Measurements from ENCODE around the gene COL19A1.

COL19A1 gene

DNA sequence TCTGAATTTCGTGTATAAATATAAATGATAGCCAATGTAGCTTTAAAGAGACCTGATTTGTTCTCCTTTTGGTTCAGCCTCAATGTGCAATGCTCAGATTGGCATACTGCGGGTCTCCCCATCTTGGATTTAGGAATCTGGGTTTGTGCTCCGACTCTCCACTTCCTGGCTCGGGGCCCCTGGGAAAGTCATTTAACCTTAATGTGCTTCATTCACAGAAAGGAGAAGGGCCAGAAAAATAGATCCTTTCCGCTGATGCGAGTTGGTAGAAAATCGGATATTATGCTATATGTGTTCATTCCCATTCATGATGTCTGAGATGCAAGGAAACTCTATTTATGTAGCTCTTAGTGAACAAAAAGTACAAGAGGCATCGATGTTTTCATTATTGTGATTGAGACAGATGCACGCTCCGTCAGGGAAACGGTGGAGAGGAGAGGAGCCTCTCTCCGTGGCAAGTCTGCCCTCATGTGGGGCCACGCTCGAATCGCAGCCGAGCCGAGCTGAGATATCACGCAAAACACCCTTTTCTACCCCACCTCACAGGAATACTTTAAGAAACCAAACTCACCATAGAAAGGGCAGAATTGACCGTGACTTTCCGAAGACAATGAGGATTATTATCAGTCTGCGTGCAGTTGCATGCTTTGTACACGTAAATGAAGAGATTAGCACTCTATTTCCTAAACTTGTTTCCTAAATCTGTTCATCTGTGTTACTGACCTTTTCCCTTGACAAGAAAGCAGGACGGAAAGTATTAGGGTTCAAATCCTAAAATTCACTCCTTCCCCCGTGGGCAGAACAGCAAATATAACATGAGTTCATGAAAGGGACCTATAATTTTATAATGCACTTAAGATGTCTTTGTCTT is 300.0 kb downstream of the COL19A1 start:
- H3K79me2 ChIP-seq (ENCODE audit: low read length): no peaks in the 10 kb centered on the region
- peak overlapping the region; percentile 93 for H3K4me2 ChIP-seq (ENCODE audit: low read length)
- H3K27me3 ChIP-seq (ENCODE audit: low read depth, low read length): peaks cover 13% of the 10 kb centered on the region
- no peak overlapping the region for H3K27ac ChIP-seq (ENCODE audit: low read length)
- peaks cover 16% of the 10 kb centered on the region for H3K4me1 ChIP-seq (ENCODE audit: low read length)
- peak overlapping the region; percentile 96 for H2AFZ ChIP-seq (ENCODE audit: low read depth, low read length)
- H4K20me1 ChIP-seq (ENCODE audit: insufficient read depth, low read length): no peaks in the 10 kb centered on the region
- peak overlapping the region; percentile 81 for H3K4me3 ChIP-seq (ENCODE audit: low read length)
- H3K9ac ChIP-seq (ENCODE audit: low read length): peak overlapping the region; percentile 62
- TF ChIP-seq EZH2phosphoT487 (IDR thresholded peaks at IDR 0.05; ENCODE audit: low read depth): no peak
- TF ChIP-seq, protein P1, sequence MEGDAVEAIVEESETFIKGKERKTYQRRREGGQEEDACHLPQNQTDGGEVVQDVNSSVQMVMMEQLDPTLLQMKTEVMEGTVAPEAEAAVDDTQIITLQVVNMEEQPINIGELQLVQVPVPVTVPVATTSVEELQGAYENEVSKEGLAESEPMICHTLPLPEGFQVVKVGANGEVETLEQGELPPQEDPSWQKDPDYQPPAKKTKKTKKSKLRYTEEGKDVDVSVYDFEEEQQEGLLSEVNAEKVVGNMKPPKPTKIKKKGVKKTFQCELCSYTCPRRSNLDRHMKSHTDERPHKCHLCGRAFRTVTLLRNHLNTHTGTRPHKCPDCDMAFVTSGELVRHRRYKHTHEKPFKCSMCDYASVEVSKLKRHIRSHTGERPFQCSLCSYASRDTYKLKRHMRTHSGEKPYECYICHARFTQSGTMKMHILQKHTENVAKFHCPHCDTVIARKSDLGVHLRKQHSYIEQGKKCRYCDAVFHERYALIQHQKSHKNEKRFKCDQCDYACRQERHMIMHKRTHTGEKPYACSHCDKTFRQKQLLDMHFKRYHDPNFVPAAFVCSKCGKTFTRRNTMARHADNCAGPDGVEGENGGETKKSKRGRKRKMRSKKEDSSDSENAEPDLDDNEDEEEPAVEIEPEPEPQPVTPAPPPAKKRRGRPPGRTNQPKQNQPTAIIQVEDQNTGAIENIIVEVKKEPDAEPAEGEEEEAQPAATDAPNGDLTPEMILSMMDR (IDR thresholded peaks at IDR 0.05; ENCODE audit: low read depth, low read length): peak; percentile 94
- H3K9me3 ChIP-seq (ENCODE audit: insufficient read depth, low read length): no peaks in the 10 kb centered on the region
- no peaks in the 10 kb centered on the region for H3K36me3 ChIP-seq (replicated peaks; ENCODE audit: low read depth, low read length)

DNA sequence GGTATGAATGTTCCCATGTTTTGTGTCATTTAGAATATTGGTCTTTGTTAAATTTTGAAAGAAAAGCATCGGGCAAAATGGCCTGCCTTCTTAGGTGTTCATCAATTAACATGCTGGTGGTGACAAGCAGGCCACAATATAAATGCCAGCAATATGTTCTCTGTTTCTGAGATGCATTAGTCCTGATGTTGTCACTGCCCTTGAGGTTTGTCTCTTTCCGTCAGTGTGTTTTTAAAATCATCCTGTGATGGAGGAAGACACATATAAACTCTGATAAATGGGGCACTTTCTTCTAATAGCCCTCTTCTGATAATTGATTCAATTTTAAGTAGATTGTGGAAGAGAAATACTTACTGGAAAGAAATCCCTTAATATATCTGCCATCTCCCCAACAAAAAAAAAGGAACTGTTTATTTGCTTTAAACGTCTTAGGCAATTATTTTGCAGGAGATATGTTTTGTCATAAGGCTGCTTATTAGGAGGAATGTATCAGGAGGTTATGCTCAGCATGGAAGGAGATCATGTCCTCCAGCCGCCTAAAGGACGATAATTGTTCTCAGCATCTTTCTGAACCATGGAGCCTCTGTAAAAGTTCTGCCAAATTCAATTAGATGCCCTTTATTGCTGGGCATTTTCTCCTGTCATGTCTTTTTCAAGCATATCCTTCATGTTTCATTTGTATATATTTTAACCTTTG is 302.5 kb downstream of the COL19A1 start:
- no peak overlapping the region for H2AFZ ChIP-seq (ENCODE audit: low read depth, low read length)
- no peaks in the 10 kb centered on the region for H3K79me2 ChIP-seq (ENCODE audit: low read length)
- no peak overlapping the region for H3K27ac ChIP-seq (ENCODE audit: low read length)
- H3K4me3 ChIP-seq (ENCODE audit: low read length): no peak overlapping the region
- H4K20me1 ChIP-seq (ENCODE audit: insufficient read depth, low read length): no peaks in the 10 kb centered on the region
- no peaks in the 10 kb centered on the region for H3K36me3 ChIP-seq (replicated peaks; ENCODE audit: low read depth, low read length)
- no peak overlapping the region for H3K4me2 ChIP-seq (ENCODE audit: low read length)
- TF ChIP-seq, protein P1 (IDR thresholded peaks at IDR 0.05; ENCODE audit: low read depth, low read length): no peak
- TF ChIP-seq EZH2phosphoT487 (IDR thresholded peaks at IDR 0.05; ENCODE audit: low read depth): no peak
- H3K4me1 ChIP-seq (ENCODE audit: low read length): peaks cover 16% of the 10 kb centered on the region
- H3K27me3 ChIP-seq (ENCODE audit: low read depth, low read length): peaks cover 11% of the 10 kb centered on the region
- H3K9me3 ChIP-seq (ENCODE audit: insufficient read depth, low read length): no peaks in the 10 kb centered on the region
- H3K9ac ChIP-seq (ENCODE audit: low read length): no peak overlapping the region

DNA sequence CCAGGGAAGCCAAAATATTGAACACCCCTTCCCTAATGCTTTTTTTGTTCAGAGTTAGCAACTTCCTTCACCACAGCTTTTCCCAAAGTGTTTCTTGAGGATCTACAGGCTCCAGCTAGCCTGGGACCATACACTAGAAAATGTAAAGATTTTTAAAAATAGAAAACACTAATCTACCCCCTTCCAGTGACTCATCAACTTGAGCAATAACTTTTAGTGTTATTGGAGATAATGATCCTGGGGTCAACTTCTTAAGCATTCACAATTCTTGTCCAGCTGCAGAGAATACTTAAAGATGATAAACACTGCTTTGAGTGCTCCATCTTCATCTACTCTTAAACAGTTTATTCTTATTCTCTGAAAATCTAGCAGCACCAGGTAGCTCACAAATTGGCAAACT is 304.9 kb downstream of the COL19A1 start:
- no peak overlapping the region for H3K9ac ChIP-seq (ENCODE audit: low read length)
- TF ChIP-seq, protein P1 (IDR thresholded peaks at IDR 0.05; ENCODE audit: low read depth, low read length): no peak
- no peak for TF ChIP-seq EZH2phosphoT487 (IDR thresholded peaks at IDR 0.05; ENCODE audit: low read depth)
- H3K9me3 ChIP-seq (ENCODE audit: insufficient read depth, low read length): no peaks in the 10 kb centered on the region
- no peaks in the 10 kb centered on the region for H3K79me2 ChIP-seq (ENCODE audit: low read length)
- peaks cover 6% of the 10 kb centered on the region; the same call in 1 of the 2 replicates for H3K27me3 ChIP-seq (ENCODE audit: low read depth, low read length)
- H3K4me2 ChIP-seq (ENCODE audit: low read length): no peak overlapping the region
- no peak overlapping the region for H3K4me3 ChIP-seq (ENCODE audit: low read length)
- H2AFZ ChIP-seq (ENCODE audit: low read depth, low read length): no peak overlapping the region
- H3K27ac ChIP-seq (ENCODE audit: low read length): no peak overlapping the region
- H3K36me3 ChIP-seq (replicated peaks; ENCODE audit: low read depth, low read length): no peaks in the 10 kb centered on the region
- peaks cover 5% of the 10 kb centered on the region; the same call in 1 of the 2 replicates for H3K4me1 ChIP-seq (ENCODE audit: low read length)
- no peaks in the 10 kb centered on the region for H4K20me1 ChIP-seq (ENCODE audit: insufficient read depth, low read length)

DNA sequence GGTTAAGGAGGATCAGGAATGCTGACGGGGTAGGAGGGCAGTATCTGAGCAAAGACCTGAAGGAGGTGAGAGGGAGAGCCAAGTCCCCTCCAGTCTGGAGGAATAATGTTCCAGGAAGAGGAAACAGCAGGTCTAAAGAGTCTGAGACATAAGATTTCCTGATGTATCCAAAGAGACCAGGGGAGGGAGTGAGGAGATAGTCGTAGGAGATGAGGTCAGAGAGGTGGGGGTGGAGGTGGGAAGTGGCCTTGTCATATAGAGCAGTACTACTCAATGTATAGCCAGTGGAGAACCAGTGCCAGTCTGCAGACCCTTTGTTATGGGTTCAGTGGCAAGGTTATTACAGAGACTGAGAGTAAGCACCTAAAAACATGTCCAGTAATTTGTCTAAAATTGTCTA is 305.9 kb downstream of the COL19A1 start:
- no peaks in the 10 kb centered on the region for H3K9me3 ChIP-seq (ENCODE audit: insufficient read depth, low read length)
- H3K79me2 ChIP-seq (ENCODE audit: low read length): no peaks in the 10 kb centered on the region
- H3K9ac ChIP-seq (ENCODE audit: low read length): no peak overlapping the region
- no peak overlapping the region for H2AFZ ChIP-seq (ENCODE audit: low read depth, low read length)
- TF ChIP-seq, protein P1 (IDR thresholded peaks at IDR 0.05; ENCODE audit: low read depth, low read length): no peak
- TF ChIP-seq EZH2phosphoT487 (IDR thresholded peaks at IDR 0.05; ENCODE audit: low read depth): no peak
- no peaks in the 10 kb centered on the region for H3K36me3 ChIP-seq (replicated peaks; ENCODE audit: low read depth, low read length)
- H3K4me2 ChIP-seq (ENCODE audit: low read length): no peak overlapping the region
- H3K4me3 ChIP-seq (ENCODE audit: low read length): no peak overlapping the region
- H4K20me1 ChIP-seq (ENCODE audit: insufficient read depth, low read length): no peaks in the 10 kb centered on the region
- H3K27me3 ChIP-seq (ENCODE audit: low read depth, low read length): no peaks in the 10 kb centered on the region
- H3K4me1 ChIP-seq (ENCODE audit: low read length): no peaks in the 10 kb centered on the region
- no peak overlapping the region for H3K27ac ChIP-seq (ENCODE audit: low read length)

Measured in OCI-LY3 (cell line).